ENCODE data around the gene F5. TPM values are rescaled to one million over a fixed set of nuclear protein-coding genes. Genes with fewer than 3 reads are reported as not detected.

F5 gene
- total and polyA plus RNA-seq, 4 donors: 1.5 to 8.4 (median 4.4) TPM

DNA sequence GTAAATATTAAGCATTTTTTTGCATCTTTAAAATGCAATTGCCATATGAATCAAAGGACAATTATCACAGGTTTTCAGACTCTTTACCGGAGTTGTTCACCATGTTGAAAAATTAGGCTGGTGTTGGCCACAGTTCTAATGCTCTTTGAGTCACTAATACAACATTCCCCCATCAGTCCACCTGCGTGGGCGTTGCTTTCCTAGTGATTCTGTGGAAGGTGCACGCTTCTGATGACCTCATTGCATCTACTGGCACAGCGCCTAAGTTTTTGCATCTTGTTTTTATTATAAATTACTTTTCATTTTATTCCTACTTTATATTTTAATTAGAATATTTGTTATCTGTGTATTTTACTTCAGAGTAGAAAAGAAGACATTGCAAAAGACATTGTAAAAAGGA is 4.7 kb upstream of the F5 start:
- no peak overlapping the region for H3K4me3 ChIP-seq (ENCODE audit: low read depth, low read length)
- no peaks in the 10 kb centered on the region for H3K9me3 ChIP-seq (ENCODE audit: control insufficient read depth, insufficient read depth, low read length)
- H3K27me3 ChIP-seq (ENCODE audit: control insufficient read depth, insufficient read depth, low read length): peaks cover 2% of the 10 kb centered on the region
- DNase-seq (ENCODE audit: low read depth in 4 of 6, low spot score in 6 of 6): no peak
- H3K27ac ChIP-seq (ENCODE audit: low read depth, low read length): no peak overlapping the region
- H3K4me1 ChIP-seq (ENCODE audit: control insufficient read depth, insufficient read depth, low read length): peaks cover 9% of the 10 kb centered on the region
- WGBS (ENCODE audit: insufficient coverage): 33% methylated on average over 1 of the region's 5 CpGs
- no peaks in the 10 kb centered on the region for H3K36me3 ChIP-seq (ENCODE audit: control insufficient read depth, insufficient read depth, low read length)

DNA sequence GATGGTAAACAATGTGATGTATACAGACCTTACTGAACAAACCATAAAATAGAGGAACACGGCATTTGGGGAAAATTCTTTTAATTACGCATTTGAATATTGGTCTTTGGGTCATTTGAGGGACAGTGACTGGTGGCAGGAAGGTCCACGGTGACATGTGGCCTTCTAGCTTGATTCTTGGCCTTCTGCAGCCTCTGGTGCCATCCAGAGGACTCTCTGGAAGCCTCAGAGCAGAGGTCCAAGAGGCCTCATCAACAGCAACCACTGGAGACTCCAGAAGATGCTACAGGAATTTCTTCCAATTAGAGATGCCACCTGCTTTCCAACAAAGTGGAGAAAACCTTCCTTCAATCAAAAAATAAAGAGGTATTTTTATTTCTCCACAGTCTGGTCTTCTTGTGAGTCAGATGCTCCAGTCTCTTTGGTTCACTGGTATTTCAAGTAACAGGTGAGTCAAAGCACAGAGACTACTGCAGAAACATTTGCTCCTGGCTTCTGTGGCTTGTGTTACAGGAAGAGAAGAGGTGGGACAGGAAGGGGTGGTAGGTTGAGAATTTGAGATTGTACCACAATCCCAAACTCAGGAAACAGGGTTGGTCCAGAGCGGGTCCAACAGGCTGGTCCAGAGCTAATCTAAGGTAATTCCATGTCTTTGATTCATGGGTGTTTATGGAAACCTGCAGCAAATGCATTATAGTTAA is 2.7 kb upstream of the F5 start:
- H3K36me3 ChIP-seq (ENCODE audit: control insufficient read depth, insufficient read depth, low read length): no peaks in the 10 kb centered on the region
- 79% methylated on average over 2 of the region's 4 CpGs for WGBS (ENCODE audit: insufficient coverage)
- H3K27ac ChIP-seq (ENCODE audit: low read depth, low read length): no peak overlapping the region
- peaks cover 4% of the 10 kb centered on the region for H3K27me3 ChIP-seq (ENCODE audit: control insufficient read depth, insufficient read depth, low read length)
- H3K4me3 ChIP-seq (ENCODE audit: low read depth, low read length): no peak overlapping the region
- no peak for DNase-seq (ENCODE audit: low read depth in 4 of 6, low spot score in 6 of 6)
- no peaks in the 10 kb centered on the region for H3K9me3 ChIP-seq (ENCODE audit: control insufficient read depth, insufficient read depth, low read length)
- H3K4me1 ChIP-seq (ENCODE audit: control insufficient read depth, insufficient read depth, low read length): peaks cover 9% of the 10 kb centered on the region

GRCh38 chr1:169588112-169588511 is 1.8 kb upstream of the F5 start:
- Histone ChIP-seq H3K4me1 (ENCODE audit: control insufficient read depth, insufficient read depth, low read length) (peaks cover 9% of the 10 kb centered on the region), H3K9me3 (ENCODE audit: control insufficient read depth, insufficient read depth, low read length) (no peaks in the 10 kb centered on the region), H3K36me3 (ENCODE audit: control insufficient read depth, insufficient read depth, low read length) (no peaks in the 10 kb centered on the region), H3K27ac (ENCODE audit: low read depth, low read length) (no peak overlapping the region), H3K27me3 (ENCODE audit: control insufficient read depth, insufficient read depth, low read length) (peaks cover 4% of the 10 kb centered on the region), H3K4me3 (ENCODE audit: low read depth, low read length) (no peak overlapping the region)
- WGBS (ENCODE audit: insufficient coverage): 40% methylated on average over 1 of the region's 1 CpG
- DNase-seq (ENCODE audit: low read depth in 4 of 6, low spot score in 6 of 6): no peak

GRCh38 chr1:169586067-169586394 is 250 bp downstream of the F5 start:
- WGBS (ENCODE audit: insufficient coverage): 21% methylated on average over 5 of the region's 5 CpGs
- Histone ChIP-seq H3K27ac (ENCODE audit: low read depth, low read length) (no peak overlapping the region), H3K27me3 (ENCODE audit: control insufficient read depth, insufficient read depth, low read length) (peaks cover 4% of the 10 kb centered on the region), H3K36me3 (ENCODE audit: control insufficient read depth, insufficient read depth, low read length) (no peaks in the 10 kb centered on the region), H3K4me3 (ENCODE audit: low read depth, low read length) (peak overlapping the region; percentile 14), H3K9me3 (ENCODE audit: control insufficient read depth, insufficient read depth, low read length) (no peaks in the 10 kb centered on the region), H3K4me1 (ENCODE audit: control insufficient read depth, insufficient read depth, low read length) (peaks cover 9% of the 10 kb centered on the region)
- no peak for DNase-seq (ENCODE audit: low read depth in 4 of 6, low spot score in 6 of 6)

DNA sequence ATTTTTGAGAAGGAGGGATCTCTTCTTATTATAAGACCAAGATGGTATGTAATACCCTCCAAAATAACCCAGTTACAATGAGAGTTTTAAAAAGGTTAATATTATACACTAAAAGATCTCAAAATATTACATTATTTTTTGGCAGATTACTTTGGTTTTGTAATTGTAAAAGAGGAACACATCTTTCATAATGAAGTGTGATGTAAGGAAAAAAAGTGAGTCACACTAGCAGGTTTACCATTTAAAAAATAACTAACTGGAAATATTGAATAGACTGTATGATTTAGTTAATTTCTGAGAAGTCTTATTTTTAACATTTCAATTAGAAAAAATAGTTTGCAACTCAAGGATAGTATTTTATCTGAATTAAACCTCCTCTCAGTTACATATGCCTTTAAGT is 1.1 kb downstream of the F5 start:
- peaks cover 4% of the 10 kb centered on the region for H3K27me3 ChIP-seq (ENCODE audit: control insufficient read depth, insufficient read depth, low read length)

GRCh38 chr1:169584483-169585144 is 1.7 kb downstream of the F5 start:
- no peaks in the 10 kb centered on the region for H3K9me3 ChIP-seq (ENCODE audit: control insufficient read depth, insufficient read depth, low read length)
- peaks cover 9% of the 10 kb centered on the region for H3K4me1 ChIP-seq (ENCODE audit: control insufficient read depth, insufficient read depth, low read length)
- peaks cover 4% of the 10 kb centered on the region for H3K27me3 ChIP-seq (ENCODE audit: control insufficient read depth, insufficient read depth, low read length)
- no peak overlapping the region for H3K27ac ChIP-seq (ENCODE audit: low read depth, low read length)
- H3K4me3 ChIP-seq (ENCODE audit: low read depth, low read length): no peak overlapping the region
- 66% methylated on average over 3 of the region's 4 CpGs for WGBS (ENCODE audit: insufficient coverage)
- DNase-seq (ENCODE audit: low read depth in 4 of 6, low spot score in 6 of 6): no peak
- no peaks in the 10 kb centered on the region for H3K36me3 ChIP-seq (ENCODE audit: control insufficient read depth, insufficient read depth, low read length)

More for the DNA sequence above, 1.1 kb downstream of the F5 start:
- H3K9me3 ChIP-seq (ENCODE audit: control insufficient read depth, insufficient read depth, low read length): no peaks in the 10 kb centered on the region
- no peak overlapping the region for H3K4me3 ChIP-seq (ENCODE audit: low read depth, low read length)
- peaks cover 9% of the 10 kb centered on the region for H3K4me1 ChIP-seq (ENCODE audit: control insufficient read depth, insufficient read depth, low read length)
- H3K27ac ChIP-seq (ENCODE audit: low read depth, low read length): no peak overlapping the region
- no peak for DNase-seq (ENCODE audit: low read depth in 4 of 6, low spot score in 6 of 6)
- no peaks in the 10 kb centered on the region for H3K36me3 ChIP-seq (ENCODE audit: control insufficient read depth, insufficient read depth, low read length)

DNA sequence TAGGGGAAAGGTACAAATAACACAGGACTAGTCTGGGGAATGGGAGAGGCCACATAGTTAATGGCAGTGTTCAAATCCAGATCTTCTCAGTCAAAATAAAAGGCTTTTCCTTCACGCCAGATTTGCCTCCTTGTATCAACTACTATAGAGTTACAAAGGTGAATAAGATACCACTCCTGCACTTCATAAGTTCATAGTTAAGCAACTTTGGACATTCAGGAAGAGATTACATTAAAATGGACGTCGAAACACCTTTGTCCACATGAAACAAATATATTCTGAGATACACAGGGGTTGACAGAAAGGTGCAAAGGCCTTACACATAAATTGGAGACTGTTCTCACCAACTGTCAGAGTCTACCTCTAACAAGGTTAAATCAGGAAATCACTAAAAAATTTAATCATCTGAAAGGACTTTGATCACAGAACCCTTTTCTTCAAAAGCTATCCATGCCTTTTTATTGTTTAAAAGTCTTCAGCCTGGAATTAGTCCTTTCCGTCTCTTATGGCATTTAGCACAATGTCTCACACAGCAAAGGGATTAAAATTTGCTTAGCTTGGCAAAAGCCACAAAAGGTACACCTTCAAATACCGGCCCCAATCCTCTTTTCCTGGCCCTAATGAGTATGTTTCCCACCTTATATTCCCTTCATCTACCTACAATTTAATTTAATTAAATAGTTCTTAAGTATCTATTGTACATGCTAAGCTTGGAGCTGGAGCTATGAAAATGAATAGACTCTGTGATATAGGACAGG is 8.1 kb downstream of the F5 start:
- Histone ChIP-seq H3K4me1 (ENCODE audit: control insufficient read depth, insufficient read depth, low read length) (no peaks in the 10 kb centered on the region), H3K36me3 (ENCODE audit: control insufficient read depth, insufficient read depth, low read length) (no peaks in the 10 kb centered on the region), H3K4me3 (ENCODE audit: low read depth, low read length) (no peak overlapping the region), H3K27me3 (ENCODE audit: control insufficient read depth, insufficient read depth, low read length) (no peaks in the 10 kb centered on the region), H3K9me3 (ENCODE audit: control insufficient read depth, insufficient read depth, low read length) (no peaks in the 10 kb centered on the region), H3K27ac (ENCODE audit: low read depth, low read length) (no peak overlapping the region)
- DNase-seq (ENCODE audit: low read depth in 4 of 6, low spot score in 6 of 6): no peak
- WGBS (ENCODE audit: insufficient coverage): 73% methylated on average over 3 of the region's 5 CpGs

GRCh38 chr1:169576935-169577331 is 9.3 kb downstream of the F5 start:
- no peak overlapping the region for H3K4me3 ChIP-seq (ENCODE audit: low read depth, low read length)
- no peaks in the 10 kb centered on the region for H3K9me3 ChIP-seq (ENCODE audit: control insufficient read depth, insufficient read depth, low read length)
- DNase-seq (ENCODE audit: low read depth in 4 of 6, low spot score in 6 of 6): peak in 1 of 6 donors; percentile 9
- no peaks in the 10 kb centered on the region for H3K27me3 ChIP-seq (ENCODE audit: control insufficient read depth, insufficient read depth, low read length)
- no CpG with 5 or more reads among the region's 1 CpG for WGBS (ENCODE audit: insufficient coverage)
- no peaks in the 10 kb centered on the region for H3K36me3 ChIP-seq (ENCODE audit: control insufficient read depth, insufficient read depth, low read length)
- H3K27ac ChIP-seq (ENCODE audit: low read depth, low read length): no peak overlapping the region
- no peaks in the 10 kb centered on the region for H3K4me1 ChIP-seq (ENCODE audit: control insufficient read depth, insufficient read depth, low read length)

- no peaks in the 10 kb centered on the region for H3K9me3 ChIP-seq (ENCODE audit: control insufficient read depth, insufficient read depth, low read length)
- peak in 2 of 6 donors; percentile 38 to 59 for DNase-seq (ENCODE audit: low read depth in 4 of 6, low spot score in 6 of 6)
- H3K27ac ChIP-seq (ENCODE audit: low read depth, low read length): no peak overlapping the region
- WGBS (ENCODE audit: insufficient coverage): 78% methylated on average over 3 of the region's 5 CpGs
- H3K4me3 ChIP-seq (ENCODE audit: low read depth, low read length): no peak overlapping the region
- H3K4me1 ChIP-seq (ENCODE audit: control insufficient read depth, insufficient read depth, low read length): no peaks in the 10 kb centered on the region
- no peaks in the 10 kb centered on the region for H3K36me3 ChIP-seq (ENCODE audit: control insufficient read depth, insufficient read depth, low read length)
- no peaks in the 10 kb centered on the region for H3K27me3 ChIP-seq (ENCODE audit: control insufficient read depth, insufficient read depth, low read length)
Observed at GRCh38 chr1:169576241-169576934, 9.9 kb downstream of the F5 start.
